ENCODE data around the gene CCNE1. TPM values are rescaled to one million over a fixed set of nuclear protein-coding genes. Genes with fewer than 3 reads are reported as not detected.

Gene CCNE1
- total and polyA plus RNA-seq, 9 of the 15 experiments (the other 6 are each of a cell fraction or from before 2014, with no cell fraction given) = 6.2 to 41.0 (median 31.6) TPM

- TF ChIP-seq ZNF436 (CRISPR knock-in tag; IDR thresholded peaks at IDR 0.05) = no peak
- no peak for TF ChIP-seq TSHZ1 (CRISPR knock-in tag; IDR thresholded peaks at IDR 0.05)
- TF ChIP-seq GATA2 (CRISPR knock-in tag; IDR thresholded peaks at IDR 0.05) = no peak
- TF ChIP-seq ZNF668 (CRISPR knock-in tag; IDR thresholded peaks at IDR 0.05) = no peak
- TF ChIP-seq TCF3 (CRISPR knock-in tag; IDR thresholded peaks at IDR 0.05) = no peak
- TF ChIP-seq ZNF280A (IDR thresholded peaks at IDR 0.05; ENCODE audit: low read depth, partially characterized antibody) = no peak
- TF ChIP-seq IRF1 (CRISPR knock-in tag; IDR thresholded peaks at IDR 0.05; ENCODE audit: borderline replicate concordance) = no peak
- no peak for TF ChIP-seq PHB2 (IDR thresholded peaks at IDR 0.05; ENCODE audit: low read depth)
- no peak for TF ChIP-seq CBFA2T3 (IDR thresholded peaks at IDR 0.05)
- TF ChIP-seq ZNF277 (CRISPR knock-in tag; IDR thresholded peaks at IDR 0.05; ENCODE audit: borderline replicate concordance) = no peak
- no peak for TF ChIP-seq RBBP5 (IDR thresholded peaks at IDR 0.05; ENCODE audit: borderline replicate concordance, insufficient read depth, low read length, poor library complexity, severe bottlenecking)
- TF ChIP-seq DLX4 (CRISPR knock-in tag; IDR thresholded peaks at IDR 0.05) = no peak
- TF ChIP-seq YBX1 (IDR thresholded peaks at IDR 0.05) = no peak
- no peak for TF ChIP-seq ZC3H8 (IDR thresholded peaks at IDR 0.05)
- TF ChIP-seq BDP1 (IDR thresholded peaks at IDR 0.05; ENCODE audit: insufficient read depth, insufficient read length) = no peak
- no peak for TF ChIP-seq MLLT1 (IDR thresholded peaks at IDR 0.05)
These were observed at the start of gene CCNE1 (continued) for GRCh38 chr19:29811125-29812079.
